Measurements from ENCODE around the gene IFIT1B. TPM values are rescaled to one million over a fixed set of nuclear protein-coding genes. Genes with fewer than 3 reads are reported as not detected.
"Not testable (repeated sequence)": the region's sequence is repeated elsewhere in the genome, so short reads cannot be mapped to it uniquely, and the experiment has no call there.

Gene IFIT1B
- total RNA-seq, 1 experiment from 2014 or later = not detected

GRCh38 chr10:89348481-89348880 lies 29.4 kb upstream of the IFIT1B start:
- Histone ChIP-seq H3K4me1 (peaks cover 64% of the 10 kb centered on the region), H3K9me3 (no peaks in the 10 kb centered on the region), H3K36me3 (ENCODE audit: control insufficient read depth, insufficient read depth, low read length) (no peaks in the 10 kb centered on the region), H3K27me3 (replicated peaks; ENCODE audit: control insufficient read depth, insufficient read depth, low read length) (no peaks in the 10 kb centered on the region), H3K4me3 (ENCODE audit: low read depth, low read length) (no peak overlapping the region)
- peak overlapping the region; percentile 93 for H3K27ac Mint-ChIP-seq (ENCODE audit: unreplicated experiment)
- H3K9me3 Mint-ChIP-seq (ENCODE audit: unreplicated experiment) = no peaks in the 10 kb centered on the region
- intact Hi-C loops (cut with micrococcal nuclease; ENCODE audit: unreplicated experiment) = no loop called here
- no peak overlapping the region for H3K4me3 Mint-ChIP-seq (ENCODE audit: unreplicated experiment)
- H3K4me1 Mint-ChIP-seq (ENCODE audit: low read depth, unreplicated experiment) = peaks cover 46% of the 10 kb centered on the region
- no TSS peak for BruUV-seq (replicated peaks)
- TF ChIP-seq CTCF (IDR thresholded peaks at IDR 0.05; ENCODE audit: insufficient read depth in 1 of 2, low read depth in 1 of 2, low read length in 1 of 2, severe bottlenecking in 1 of 2, unreplicated experiment in 1 of 2) = no peak
- DNase-seq = no peak
- ChIA-PET POLR2A (no interaction called here), CTCF (no interaction called here)
- no peaks in the 10 kb centered on the region for H3K27me3 Mint-ChIP-seq (ENCODE audit: insufficient read depth, unreplicated experiment)
- peaks cover 12% of the 10 kb centered on the region for H3K36me3 Mint-ChIP-seq (ENCODE audit: insufficient read depth, unreplicated experiment)

- no peak for TF ChIP-seq CTCF (IDR thresholded peaks at IDR 0.05; ENCODE audit: insufficient read depth in 1 of 2, low read depth in 1 of 2, low read length in 1 of 2, severe bottlenecking in 1 of 2, unreplicated experiment in 1 of 2)
- H3K27me3 Mint-ChIP-seq (ENCODE audit: insufficient read depth, unreplicated experiment) = no peaks in the 10 kb centered on the region
- no peaks in the 10 kb centered on the region for H3K9me3 ChIP-seq
- CTCF ChIA-PET = interaction anchor here (1.5 kb wide), 1 partner anchor 20 kb away, joined by 3 read pairs; no protein-coding TSS in a partner anchor
- H3K27me3 ChIP-seq (replicated peaks; ENCODE audit: control insufficient read depth, insufficient read depth, low read length) = no peaks in the 10 kb centered on the region
- H3K27ac Mint-ChIP-seq (ENCODE audit: unreplicated experiment) = peak overlapping the region; percentile 93
- no peak overlapping the region for H3K4me3 ChIP-seq (ENCODE audit: low read depth, low read length)
- H3K36me3 ChIP-seq (ENCODE audit: control insufficient read depth, insufficient read depth, low read length) = no peaks in the 10 kb centered on the region
- POLR2A ChIA-PET = no interaction called here
- peaks cover 4% of the 10 kb centered on the region for H3K9me3 Mint-ChIP-seq (ENCODE audit: unreplicated experiment)
- H3K4me3 Mint-ChIP-seq (ENCODE audit: unreplicated experiment) = peak overlapping the region; percentile 63
- H3K36me3 Mint-ChIP-seq (ENCODE audit: insufficient read depth, unreplicated experiment) = peaks cover 14% of the 10 kb centered on the region
- no peak for DNase-seq
- peaks cover 47% of the 10 kb centered on the region for H3K4me1 Mint-ChIP-seq (ENCODE audit: low read depth, unreplicated experiment)
- BruUV-seq (replicated peaks) = no TSS peak
- intact Hi-C loops (cut with micrococcal nuclease; ENCODE audit: unreplicated experiment) = no loop called here
- peaks cover 65% of the 10 kb centered on the region for H3K4me1 ChIP-seq
These were observed 28.9 kb upstream of the IFIT1B start for GRCh38 chr10:89348975-89349374.

- POLR2A ChIA-PET = interaction anchor here (1.0 kb wide), 1 partner anchor 18 kb away, joined by 3 read pairs; no protein-coding TSS in a partner anchor
- CTCF ChIA-PET = interaction anchor here (1.5 kb wide), 1 partner anchor 18 kb away, joined by 3 read pairs; no protein-coding TSS in a partner anchor
- peak overlapping the region; percentile 63 for H3K4me3 Mint-ChIP-seq (ENCODE audit: unreplicated experiment)
These were observed 27.1 kb upstream of the IFIT1B start for GRCh38 chr10:89350631-89351315.

More at GRCh38 chr10:89350631-89351315, 27.1 kb upstream of the IFIT1B start:
- not testable (repeated sequence) for H3K4me3 ChIP-seq (ENCODE audit: low read depth, low read length); BruUV-seq (replicated peaks); H3K27me3 ChIP-seq (replicated peaks; ENCODE audit: control insufficient read depth, insufficient read depth, low read length); H3K27me3 Mint-ChIP-seq (ENCODE audit: insufficient read depth, unreplicated experiment); H3K9me3 ChIP-seq; H3K9me3 Mint-ChIP-seq (ENCODE audit: unreplicated experiment); H3K36me3 ChIP-seq (ENCODE audit: control insufficient read depth, insufficient read depth, low read length)
- peak; percentile 29 to 47 for DNase-seq
- intact Hi-C loops (cut with micrococcal nuclease; ENCODE audit: unreplicated experiment) = loop anchor here (5.0 kb wide), 2 partner anchors 352 to 1582 kb away; partner anchors contain the start of gene KIF20B
- peak overlapping the region; percentile 93 for H3K27ac Mint-ChIP-seq (ENCODE audit: unreplicated experiment)
- H3K4me1 ChIP-seq = peaks cover 65% of the 10 kb centered on the region
- H3K36me3 Mint-ChIP-seq (ENCODE audit: insufficient read depth, unreplicated experiment) = peaks cover 18% of the 10 kb centered on the region
- peaks cover 45% of the 10 kb centered on the region for H3K4me1 Mint-ChIP-seq (ENCODE audit: low read depth, unreplicated experiment)

Data from Caco-2 (cell line).